AG10803 (cell line): ENCODE data around the gene TFCP2L1.
"Not testable (repeated sequence)": the region's sequence is repeated elsewhere in the genome, so short reads cannot be mapped to it uniquely, and the experiment has no call there.

Experiments used
- DNase-seq: peaks from one replicate; pipeline ENCODE4 v3.0.0; 2010; ENCODE audit warnings: low read depth
- H3K4me3 ChIP-seq: 2 replicates; pipeline ENCODE4 v1.5.1; 2011; ENCODE audit warnings: mild to moderate bottlenecking, low read length, control low read depth
- CTCF ChIP-seq: conservative IDR thresholded peaks from 2 replicates; pipeline ENCODE4 v1.5.1; 2011; ENCODE audit warnings: mild to moderate bottlenecking, low read length, control low read depth, inconsistent platforms

The TFCP2L1 gene

GRCh38 chr2:121231385-121232000 is 53.5 kb downstream of the TFCP2L1 start:
- no peak for TF ChIP-seq CTCF

GRCh38 chr2:121228521-121228920 is 56.5 kb downstream of the TFCP2L1 start:
- H3K4me3 ChIP-seq: no peak overlapping the region
- DNase-seq: no peak
- no peak for TF ChIP-seq CTCF

More at GRCh38 chr2:121231385-121232000, 53.5 kb downstream of the TFCP2L1 start:
- no peak overlapping the region for H3K4me3 ChIP-seq
- DNase-seq: no peak

GRCh38 chr2:121227381-121228144 is 57.4 kb downstream of the TFCP2L1 start:
- not testable (repeated sequence) for DNase-seq

GRCh38 chr2:121225681-121226080 is 59.3 kb downstream of the TFCP2L1 start:
- H3K4me3 ChIP-seq, DNase-seq: not testable (repeated sequence)

More at GRCh38 chr2:121227381-121228144, 57.4 kb downstream of the TFCP2L1 start:
- not testable (repeated sequence) for H3K4me3 ChIP-seq

- no peak for DNase-seq
- no peak for TF ChIP-seq CTCF
Observed at GRCh38 chr2:121220995-121221394, 64.0 kb downstream of the TFCP2L1 start.

GRCh38 chr2:121219866-121220265 is 65.1 kb downstream of the TFCP2L1 start:
- no peak for TF ChIP-seq CTCF
- H3K4me3 ChIP-seq: no peak overlapping the region
- DNase-seq: no peak

More at GRCh38 chr2:121220995-121221394, 64.0 kb downstream of the TFCP2L1 start:
- H3K4me3 ChIP-seq: no peak overlapping the region

GRCh38 chr2:121218386-121218938 is 66.5 kb downstream of the TFCP2L1 start:
- H3K4me3 ChIP-seq: no peak overlapping the region
- TF ChIP-seq CTCF: no peak
- no peak for DNase-seq

GRCh38 chr2:121217627-121218026 is 67.4 kb downstream of the TFCP2L1 start:
- DNase-seq: no peak
- H3K4me3 ChIP-seq: no peak overlapping the region
- no peak for TF ChIP-seq CTCF
